GM21723 (cell line): ENCODE data around the gene SARDH.
"Not testable (repeated sequence)": the region's sequence is repeated elsewhere in the genome, so short reads cannot be mapped to it uniquely, and the experiment has no call there.

Experiments
- ATAC-seq: cut with Tn5 transposase; IDR thresholded peaks from one replicate; pipeline ENCODE4 v1.9.1; 2021; ENCODE audit warnings: mild to moderate bottlenecking, moderate library complexity; ENCODE audit not compliant: unreplicated experiment

Gene SARDH

DNA sequence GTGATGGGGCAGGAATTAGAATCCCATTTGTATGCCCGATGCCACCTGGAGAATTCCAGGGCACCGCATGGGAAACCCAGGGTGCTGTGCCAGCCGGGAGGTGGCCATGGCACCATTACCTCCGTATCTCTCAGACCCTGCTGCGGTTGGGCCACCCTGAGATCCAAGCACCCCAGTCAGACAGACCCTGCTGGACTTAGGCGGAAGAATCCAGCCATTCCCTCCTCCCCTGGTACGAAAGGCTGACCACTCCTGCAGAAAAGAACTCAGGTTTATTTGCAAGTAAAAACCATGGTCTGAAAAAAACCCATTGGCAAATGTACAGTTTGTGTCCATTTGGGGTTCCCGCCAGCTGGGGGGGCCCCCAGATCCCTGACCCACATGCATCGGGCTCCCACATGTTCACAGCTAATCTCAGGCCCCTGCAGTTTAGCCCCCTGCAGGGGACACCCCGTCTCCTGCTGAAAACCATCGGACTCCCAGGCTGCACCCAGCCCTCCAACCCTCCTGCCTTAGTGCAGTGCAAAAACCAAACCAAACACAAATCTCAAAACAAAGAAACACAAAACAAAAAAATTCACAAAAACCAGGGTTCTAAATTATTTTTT is 23.6 kb upstream of the SARDH start:
- ATAC-seq: no peak

DNA sequence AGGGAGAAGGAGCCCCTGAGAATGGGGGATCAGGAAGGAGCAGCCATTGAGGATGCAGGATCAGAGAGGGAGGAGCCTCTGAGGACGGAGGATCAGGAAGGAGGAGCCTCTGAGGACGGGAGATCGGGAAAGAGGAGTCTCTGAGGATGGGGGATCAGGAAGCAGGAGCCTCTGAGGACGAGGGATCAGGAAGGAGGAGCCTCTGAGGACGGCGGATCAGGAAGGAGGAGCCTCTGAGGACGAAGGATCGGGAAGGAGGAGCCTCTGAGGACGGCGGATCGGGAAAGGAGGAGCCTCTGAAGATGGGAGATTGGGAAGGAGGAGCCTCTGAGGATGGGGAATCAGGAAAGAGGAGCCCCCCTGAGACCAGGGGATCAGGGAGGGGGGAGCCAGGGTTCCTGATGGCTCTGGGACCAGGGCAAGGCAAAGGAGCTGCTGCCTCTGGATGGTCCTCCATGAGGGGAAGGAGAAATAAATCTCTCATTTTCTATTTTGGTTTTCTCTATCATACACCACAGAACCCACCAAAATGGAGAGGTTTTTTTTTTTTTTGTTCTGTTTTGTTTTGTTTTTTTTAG is 22.6 kb upstream of the SARDH start:
- no peak for ATAC-seq

DNA sequence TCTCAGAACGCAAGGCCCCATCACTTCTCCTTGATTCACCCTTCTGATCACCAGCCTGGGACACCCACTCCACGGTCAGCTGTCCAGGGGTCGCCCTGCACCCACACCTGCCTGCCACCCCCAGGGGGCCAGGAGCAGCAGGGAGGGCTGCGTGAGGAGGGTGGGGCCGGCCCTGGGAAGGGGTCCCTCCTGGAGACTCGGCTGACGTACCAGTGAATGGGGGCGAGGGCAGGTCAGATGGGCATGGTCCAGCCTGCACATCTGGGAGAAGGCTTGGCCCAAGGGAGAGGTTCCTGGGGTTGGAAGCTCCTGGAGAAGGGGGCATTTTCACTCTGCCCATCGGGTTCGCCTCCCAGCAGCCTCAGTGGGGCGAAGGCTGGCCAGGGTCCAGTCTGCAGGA is 21.8 kb upstream of the SARDH start:
- ATAC-seq: no peak

DNA sequence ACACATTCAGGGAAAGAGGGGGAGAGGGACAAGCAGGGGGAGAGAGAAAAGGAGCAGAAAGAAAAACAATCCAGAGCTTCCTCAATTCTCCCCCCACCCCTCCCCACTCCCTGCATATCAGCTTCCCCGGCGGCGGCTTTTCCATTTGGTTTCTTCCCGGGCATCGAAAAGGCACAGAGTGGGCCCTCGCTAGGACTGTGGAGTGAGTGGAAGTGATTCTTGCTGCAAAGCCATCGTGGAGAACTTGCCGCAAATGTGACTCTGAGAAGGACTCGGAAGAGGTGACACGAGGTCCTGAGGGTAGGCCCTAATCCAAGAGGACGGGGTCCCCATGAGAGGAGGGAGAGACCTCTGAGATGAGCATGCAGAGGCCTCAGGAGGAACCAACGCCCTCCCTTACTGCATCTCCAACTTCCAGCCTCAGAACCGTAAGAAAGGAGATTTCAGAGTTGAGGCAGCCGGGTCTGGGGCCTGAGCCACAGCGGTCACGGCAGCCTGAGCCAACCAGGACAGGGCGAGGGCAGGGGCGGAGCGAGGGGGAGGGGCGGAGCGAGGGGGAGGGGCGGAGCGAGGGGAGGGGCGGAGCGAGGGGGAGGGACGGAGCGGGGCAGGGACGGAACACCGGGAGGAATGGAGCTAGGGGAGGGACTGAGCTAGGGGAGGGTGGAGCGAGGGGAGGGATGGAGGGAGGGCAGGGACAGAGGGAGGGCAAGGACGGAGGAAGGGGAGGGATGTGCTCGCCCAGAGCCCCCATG is 21.2 kb upstream of the SARDH start:
- ATAC-seq: no peak

DNA sequence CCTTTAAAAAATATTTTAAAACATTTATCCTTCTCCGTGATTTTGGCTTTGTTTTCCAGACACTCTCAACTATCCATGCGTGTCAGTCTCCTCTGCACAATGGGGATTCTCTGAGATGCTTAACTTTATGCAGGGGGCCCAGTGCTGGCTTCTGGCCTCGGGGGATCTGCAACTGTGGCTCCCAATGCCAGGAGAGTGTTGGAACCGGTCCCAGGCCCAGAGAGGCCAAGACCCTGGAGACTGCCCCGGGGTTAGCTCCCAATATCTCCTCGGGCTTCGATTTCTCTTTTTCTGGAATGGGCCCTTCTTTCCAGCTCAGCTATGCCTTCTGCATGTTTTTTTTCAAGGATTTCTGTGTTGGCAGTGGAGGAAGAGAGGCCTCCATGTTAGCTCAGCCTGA is 20.1 kb upstream of the SARDH start:
- ATAC-seq: no peak

DNA sequence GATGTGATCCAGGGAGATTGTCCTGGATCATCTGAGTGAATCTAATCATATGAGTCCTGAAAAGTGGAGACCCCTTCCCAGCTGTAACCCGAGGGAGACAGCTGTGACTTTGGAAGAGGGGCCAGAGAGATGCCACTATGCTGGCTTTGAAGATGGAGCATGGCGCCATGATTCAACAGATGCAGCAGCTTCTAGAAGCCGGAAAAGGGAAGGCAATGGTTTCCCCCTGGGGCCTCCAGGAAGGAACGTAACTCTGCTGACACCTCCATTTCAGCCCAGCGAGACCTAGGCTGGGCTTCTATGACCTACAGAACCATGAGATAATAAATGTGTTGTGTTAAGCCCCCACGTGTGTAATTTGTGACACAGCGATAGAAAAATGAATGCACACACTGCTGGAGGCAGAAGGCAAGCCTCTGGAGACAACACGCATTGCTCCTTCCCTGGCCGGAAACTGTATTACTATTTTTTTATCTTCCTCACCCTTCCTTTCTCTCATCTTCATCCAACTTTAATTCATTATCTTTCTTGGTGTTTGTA is 16.6 kb upstream of the SARDH start:
- ATAC-seq: no peak

DNA sequence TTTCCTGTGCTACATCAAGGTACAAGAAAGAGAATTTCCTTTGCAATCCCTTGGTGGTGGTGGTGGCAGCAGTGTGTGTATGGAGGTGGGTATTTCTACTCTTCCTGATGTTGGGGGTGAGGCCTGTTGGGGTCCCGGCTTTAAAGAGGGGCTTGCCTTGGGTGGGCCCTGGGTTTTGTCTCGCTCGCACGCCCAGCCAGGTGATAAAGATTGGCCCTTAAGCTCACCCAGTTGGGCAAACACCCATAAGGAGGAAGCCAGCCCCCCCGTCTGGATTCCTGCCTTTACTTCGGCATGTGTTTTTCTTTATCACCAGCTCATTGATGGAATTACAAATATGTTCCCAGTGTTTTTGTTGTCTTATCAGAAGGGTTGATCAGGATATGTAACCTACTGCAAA is 16.0 kb upstream of the SARDH start:
- no peak for ATAC-seq

DNA sequence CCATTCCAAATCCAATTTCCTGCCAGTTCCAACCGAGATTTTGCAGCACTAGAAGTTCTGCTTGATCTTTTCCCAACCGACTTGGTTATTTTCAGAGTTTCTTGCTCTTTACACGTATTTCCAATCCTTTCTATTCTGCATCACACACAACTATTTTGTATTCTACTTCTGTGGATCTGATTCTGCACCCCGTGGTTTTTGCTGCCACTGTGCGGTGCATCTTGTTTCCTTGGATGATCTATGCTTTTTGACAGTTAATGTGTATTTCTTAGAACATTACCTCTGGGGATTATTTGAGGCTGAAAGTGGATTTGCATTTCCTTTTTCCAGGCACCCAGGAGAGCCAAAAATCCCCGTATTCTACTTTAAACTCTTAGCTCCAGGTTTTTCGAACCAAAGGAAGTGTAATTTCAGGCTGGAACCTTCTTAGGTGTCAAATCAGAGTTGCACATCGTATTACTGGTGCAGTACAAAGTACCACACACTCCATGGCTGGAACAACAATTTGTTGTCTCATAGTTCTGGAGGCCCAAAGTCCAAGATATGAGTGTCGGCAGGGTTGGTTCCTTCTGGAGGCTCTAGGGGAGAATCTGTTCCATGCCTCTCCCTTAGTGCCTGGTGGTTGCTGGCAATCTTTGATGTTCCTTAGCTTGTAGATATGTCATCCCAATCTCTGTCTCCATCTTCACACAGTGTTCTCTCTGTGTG is 14.7 kb upstream of the SARDH start:
- no peak for ATAC-seq

DNA sequence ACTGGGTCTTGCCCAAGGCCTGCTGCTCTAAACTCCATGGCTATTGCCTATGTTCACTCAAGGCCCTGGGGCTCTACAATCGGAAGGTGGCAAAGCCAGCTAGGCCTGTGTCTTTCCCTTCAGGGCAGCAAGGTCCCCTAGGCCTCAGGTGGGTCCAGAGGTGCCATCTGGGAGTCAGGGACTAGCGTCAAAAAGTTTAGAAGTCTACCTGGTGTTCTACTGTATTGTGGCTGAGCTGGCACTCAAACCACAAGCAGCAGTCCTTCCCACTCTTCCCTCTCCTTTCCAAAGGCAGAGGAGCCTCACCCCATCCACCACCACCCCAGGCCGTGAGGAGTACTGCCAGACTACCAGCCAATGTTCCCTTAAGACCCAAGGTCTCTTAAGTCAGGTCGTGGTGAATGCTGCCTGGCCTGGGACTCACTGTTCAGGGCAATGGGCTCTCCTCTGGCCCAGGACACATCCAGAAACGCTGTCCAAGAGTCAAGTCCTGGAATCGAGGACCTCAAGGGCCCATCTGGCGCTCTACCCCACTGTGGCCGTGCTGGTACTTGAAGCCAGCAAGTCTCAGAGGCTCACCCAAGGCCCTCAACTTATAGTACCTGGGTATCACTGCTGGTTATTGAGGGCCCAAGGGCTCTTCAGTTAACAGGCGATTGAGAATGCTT is 13.0 kb upstream of the SARDH start:
- ATAC-seq: no peak

DNA sequence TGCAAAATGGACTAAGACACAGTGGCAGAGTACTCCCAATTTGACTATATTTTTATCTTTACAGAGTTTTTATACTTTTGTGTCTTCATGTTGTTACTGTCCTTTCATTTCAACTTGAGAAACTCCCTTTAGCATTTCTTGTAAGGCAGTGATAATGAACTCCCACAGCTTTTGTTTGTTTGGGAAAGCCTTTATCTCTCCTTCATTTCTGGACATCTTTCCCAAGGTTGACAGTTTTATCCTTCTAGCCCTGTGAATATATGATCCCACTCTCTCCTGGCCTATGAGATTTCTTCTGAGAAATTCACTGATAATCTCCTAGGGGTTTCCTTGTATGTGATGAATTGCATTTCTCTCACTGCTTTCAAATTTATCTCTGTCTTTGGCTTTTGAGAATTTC is 9.2 kb upstream of the SARDH start:
- no peak for ATAC-seq

DNA sequence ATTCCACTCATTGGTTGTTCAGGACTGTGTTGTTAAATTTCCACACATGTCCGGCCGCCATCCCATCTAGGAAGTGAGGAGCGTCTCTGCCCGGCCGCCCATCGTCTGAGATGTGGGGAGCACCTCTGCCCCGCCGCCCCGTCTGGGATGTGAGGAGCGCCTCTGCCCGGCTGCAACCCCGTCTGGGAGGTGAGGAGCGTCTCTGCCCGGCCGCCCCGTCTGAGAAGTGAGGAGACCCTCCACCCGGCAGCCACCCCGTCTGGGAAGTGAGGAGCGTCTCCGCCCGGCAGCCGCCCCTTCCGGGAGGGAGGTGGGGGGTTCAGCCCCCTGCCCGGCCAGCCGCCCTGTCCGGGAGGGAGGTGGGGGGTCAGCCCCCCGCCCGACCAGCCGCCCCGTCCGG is 6.4 kb upstream of the SARDH start:
- not testable (repeated sequence) for ATAC-seq

DNA sequence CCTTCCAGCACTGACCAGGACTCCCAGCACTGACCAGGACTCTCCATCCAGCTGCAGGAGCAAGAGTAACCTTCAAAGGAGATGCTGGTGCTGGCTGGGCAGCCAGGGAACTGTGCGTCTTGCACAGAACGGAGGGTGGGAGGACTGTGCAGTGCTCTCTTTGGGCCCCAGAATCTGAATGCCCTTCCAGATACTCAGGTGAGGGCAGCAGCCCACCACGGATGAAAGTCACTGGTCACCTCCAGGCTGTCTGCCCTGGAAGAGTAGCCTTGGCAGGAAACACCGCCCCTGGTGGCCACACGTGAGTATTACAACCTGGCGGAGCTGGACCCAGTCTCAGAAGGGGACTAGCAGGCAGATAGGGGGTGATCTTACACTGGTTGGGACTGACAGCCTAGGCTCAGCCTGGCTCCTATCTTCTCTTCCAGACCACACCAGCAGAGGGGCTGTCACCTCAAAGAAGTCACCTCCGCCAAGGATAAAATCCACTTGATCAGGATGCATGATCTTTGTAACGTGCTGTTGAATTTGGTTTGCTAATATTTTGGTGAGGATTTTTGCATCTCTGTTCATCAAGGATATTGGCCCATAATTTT is 4.8 kb upstream of the SARDH start:
- peak; percentile 75 for ATAC-seq

DNA sequence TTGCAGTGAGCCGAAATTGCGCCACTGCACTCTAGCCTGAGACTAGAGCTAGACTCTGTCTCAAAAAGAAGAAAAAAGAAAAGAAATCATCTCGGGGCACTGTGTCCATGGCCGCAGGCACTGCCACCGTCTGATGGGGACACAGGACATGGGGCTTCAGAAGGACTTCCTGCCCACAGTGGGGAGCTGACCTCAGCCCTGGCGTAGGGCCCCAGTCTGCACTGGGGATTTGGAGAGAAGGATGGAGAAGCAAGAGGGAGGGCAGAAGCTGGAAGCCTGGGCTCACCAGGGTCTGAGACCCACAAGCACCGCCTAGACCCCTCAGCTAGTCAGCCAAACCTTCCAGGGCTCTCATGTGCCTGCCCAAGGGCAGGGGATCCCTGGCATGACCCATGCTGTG is 4.1 kb upstream of the SARDH start:
- no peak for ATAC-seq

DNA sequence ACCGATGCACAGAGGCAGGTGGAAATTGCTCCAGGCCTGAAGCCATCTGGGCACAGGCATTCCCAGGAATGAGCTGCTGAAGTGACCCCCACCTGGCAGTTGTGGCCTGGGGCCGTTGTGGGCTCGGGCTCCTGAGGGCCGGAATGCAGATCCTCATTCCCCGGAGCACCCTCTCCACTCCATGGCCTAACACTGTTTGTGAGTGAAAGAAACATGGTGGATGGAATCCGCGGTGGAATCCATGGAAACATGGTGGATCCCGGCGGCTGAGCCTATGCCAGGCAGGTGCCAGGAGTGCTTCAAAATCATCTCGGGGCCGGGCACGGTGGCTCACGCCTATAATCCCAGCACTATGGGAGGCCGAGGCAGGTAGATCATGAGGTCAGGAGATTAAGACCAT is 3.6 kb upstream of the SARDH start:
- ATAC-seq: no peak

DNA sequence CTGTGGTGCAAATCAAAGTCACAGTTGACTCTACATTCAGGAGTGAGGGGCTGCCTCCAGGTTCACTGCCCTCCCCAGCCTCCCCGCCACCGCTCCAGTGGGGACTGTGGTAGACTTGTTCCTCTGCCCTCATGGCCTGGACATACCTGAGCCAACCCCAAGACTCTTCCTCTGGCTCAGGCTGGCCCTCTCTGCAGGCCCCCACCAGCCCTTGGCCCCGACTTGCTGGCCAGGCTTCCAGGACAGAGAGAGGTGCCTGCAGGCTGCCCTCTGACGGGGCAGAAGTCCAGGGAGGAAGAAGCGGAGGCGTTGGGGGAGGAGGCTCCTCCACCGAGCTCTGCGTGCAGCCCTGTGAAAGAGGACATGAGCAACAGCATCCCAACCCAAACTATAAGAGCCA is 2.8 kb upstream of the SARDH start:
- ATAC-seq: no peak

DNA sequence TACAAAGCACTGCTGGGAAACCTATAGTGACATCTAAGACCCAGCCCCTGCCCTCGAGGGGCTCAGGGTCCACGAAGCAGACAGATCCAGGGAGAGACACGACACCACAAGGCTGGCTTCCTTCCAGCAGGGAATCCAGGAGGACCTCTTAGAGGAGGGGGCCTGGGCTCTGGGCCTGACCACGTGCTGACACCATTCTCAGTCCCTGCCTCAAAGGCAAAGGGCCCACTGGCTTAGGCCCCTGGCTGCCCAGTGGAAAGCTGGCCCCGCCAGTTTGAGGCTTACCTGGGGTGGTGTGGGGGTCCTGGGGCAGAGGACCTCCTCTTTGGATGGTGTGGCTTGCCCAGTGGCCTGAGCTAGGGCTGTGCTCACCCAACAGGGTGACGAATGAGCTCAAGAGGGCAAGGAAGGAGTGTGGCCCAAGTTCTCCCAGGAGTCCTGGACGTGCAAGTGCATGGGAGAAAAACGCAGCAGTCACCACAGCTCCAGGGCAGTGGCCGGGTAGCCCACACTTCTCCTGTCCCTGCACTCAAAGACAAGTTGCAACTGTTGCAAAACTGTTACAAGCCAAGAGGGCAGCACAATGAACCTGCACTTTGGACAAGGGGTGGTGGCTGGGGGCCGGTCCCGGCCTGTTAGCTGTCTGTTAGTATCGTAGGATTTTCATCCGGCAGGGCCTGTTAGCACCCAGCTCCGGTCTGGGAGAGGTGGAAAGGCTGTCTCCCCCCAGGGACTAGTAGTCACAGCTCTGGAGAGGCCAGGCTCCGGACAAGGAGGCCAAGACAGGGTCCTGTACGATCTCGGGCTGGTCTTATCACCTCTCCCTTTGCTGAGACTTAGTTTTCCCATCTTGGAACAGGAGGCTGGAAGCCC is 1.5 kb upstream of the SARDH start:
- no peak for ATAC-seq

DNA sequence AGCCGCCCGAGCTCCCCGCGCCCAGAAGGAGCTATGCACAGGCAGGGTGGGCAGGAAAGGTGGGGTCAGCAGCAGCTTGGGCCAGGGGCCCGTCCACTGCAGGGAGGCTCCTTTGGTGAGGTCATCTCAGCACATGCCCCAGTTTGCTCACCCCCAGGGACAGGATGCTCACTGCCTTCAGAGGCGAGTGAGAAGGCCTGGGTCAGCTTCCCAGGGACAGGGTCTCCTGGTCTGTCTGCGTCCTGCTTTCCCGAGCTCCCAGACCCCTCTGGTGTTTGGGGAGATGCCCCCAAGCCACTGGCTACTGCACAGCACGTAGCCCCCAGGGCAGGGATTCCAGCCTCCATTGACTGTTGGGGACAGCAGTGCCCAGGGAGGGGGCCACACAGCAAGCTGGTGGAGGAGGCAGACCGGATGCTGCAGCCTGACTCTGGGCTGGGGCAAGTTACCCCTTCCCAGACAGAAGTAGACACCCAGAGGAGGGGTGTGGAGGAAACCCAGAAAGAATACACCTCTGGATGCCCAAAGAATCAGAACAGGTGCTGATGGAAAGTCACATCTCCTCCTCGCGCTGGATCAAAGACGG is 581 bp upstream of the SARDH start:
- ATAC-seq: no peak

DNA sequence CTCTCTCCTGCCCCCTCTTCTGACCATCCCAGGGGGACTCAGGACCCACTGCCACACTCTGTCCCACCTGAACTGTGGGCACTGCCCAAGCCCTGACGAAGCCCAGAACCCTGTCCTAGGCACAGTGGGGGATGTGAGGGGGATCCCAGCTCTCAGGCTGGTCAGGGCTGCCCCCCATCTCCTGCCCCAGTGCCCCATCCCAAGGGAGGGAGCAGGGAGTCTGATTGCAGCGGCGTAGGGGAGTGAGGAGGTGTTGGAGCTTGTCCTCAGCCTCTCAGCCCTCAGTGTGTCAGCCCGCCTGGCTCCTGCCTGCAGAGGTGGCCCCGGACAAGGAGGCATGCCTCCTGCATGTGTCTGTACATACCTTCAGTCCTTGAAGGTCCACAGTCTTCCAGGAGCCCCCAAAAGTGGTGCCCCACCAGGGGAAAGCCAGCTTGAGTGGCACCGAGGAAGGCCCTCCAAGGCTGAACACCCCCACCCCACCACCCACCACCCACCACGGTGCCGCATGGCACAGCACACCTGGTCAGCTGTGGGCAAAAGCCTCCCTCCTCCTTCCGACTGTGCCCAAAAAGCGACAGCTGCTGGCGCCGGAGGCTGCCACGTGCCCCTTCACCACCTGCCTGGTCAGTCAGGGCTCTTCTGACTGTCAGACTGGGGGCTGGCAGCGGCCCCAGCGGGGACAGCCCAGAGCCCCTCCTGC is 930 bp downstream of the SARDH start:
- no peak for ATAC-seq

DNA sequence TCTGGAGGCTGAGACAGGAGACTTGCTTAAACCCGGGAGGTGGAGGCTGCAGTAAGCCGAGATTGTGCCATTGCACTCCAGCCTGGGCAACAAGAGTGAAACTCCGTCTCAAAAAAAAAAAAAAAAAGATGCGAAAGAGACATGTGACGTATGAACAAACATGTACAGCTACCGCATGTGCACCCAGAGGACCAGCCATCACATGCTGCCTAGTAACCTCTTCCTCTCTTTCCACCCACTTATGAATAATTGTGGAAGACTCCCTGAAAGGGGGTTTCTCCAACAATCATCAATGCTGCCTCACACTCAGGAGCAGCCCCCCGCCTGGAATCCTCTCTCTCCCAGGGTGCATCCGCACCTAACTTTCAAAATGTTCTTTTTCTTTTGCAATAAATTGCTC is 2.2 kb downstream of the SARDH start:
- ATAC-seq: no peak
